Activated CD4-positive, alpha-beta memory T cell treated with anti-CD3 and anti-CD28 coated beads, Interleukin-2, amount 10 ng/mL, durations not matched to agents 7 days and 5 days (primary cell): Measurements from ENCODE around the gene LRP1B. TPM values are rescaled to one million over a fixed set of nuclear protein-coding genes. Genes with fewer than 3 reads are reported as not detected.

Source experiments
- CTCF ChIA-PET: fragments of 350-600 bp; sonication (Branson Sonifier 250); formaldehyde crosslinking; loops from one replicate; lab custom pipeline; 2021; ENCODE audit warnings: antibody characterized with exemption, inconsistent platforms; lab: Charles Lee
- POLR2A ChIA-PET: fragments of 350-600 bp; sonication (Branson Sonifier 250); formaldehyde crosslinking; loops from one replicate; lab custom pipeline; 2021; ENCODE audit warnings: antibody characterized with exemption; lab: Charles Lee
- DNase-seq: peaks from one replicate; pipeline ENCODE4 v3.0.0-alpha.2; 2020
- H3K27ac Mint-ChIP-seq: one replicate; pipeline ENCODE4 v1.8.0; 2021; ENCODE audit warnings: mild to moderate bottlenecking, mixed read lengths
- H3K27me3 Mint-ChIP-seq: one replicate; pipeline ENCODE4 v1.8.0; 2021; ENCODE audit warnings: mixed read lengths
- H3K36me3 Mint-ChIP-seq: one replicate; pipeline ENCODE4 v1.8.0; 2021; ENCODE audit warnings: low read depth, mixed read lengths
- H3K4me1 Mint-ChIP-seq: one replicate; pipeline ENCODE4 v1.8.0; 2021; ENCODE audit warnings: mixed read lengths
- H3K4me3 Mint-ChIP-seq: one replicate; pipeline ENCODE4 v1.8.0; 2021; ENCODE audit warnings: mild to moderate bottlenecking, mixed read lengths
- H3K9me3 Mint-ChIP-seq: one replicate; pipeline ENCODE4 v1.8.0; 2021; ENCODE audit warnings: mixed read lengths
- total RNA-seq, 2 experiments: library from RNA; stranded (reverse); gene quantifications; one replicate each; pipeline ENCODE4 v1.2.3, GENCODE V29; 2021

LRP1B gene
- total RNA-seq, 2 experiments from 2014 or later: not detected

- H3K27me3 Mint-ChIP-seq: no peaks in the 10 kb centered on the region
- no peaks in the 10 kb centered on the region for H3K36me3 Mint-ChIP-seq
Measured at GRCh38 chr2:140775411-140775810, 1355.4 kb downstream of the LRP1B start.

GRCh38 chr2:140770645-140771044 is 1360.2 kb downstream of the LRP1B start:
- no peaks in the 10 kb centered on the region for H3K27me3 Mint-ChIP-seq
- no peaks in the 10 kb centered on the region for H3K36me3 Mint-ChIP-seq
- H3K4me1 Mint-ChIP-seq: no peaks in the 10 kb centered on the region
- CTCF ChIA-PET: no interaction called here
- H3K4me3 Mint-ChIP-seq: no peak overlapping the region
- peaks cover 3% of the 10 kb centered on the region for H3K9me3 Mint-ChIP-seq
- POLR2A ChIA-PET: no interaction called here
- no peak for DNase-seq
- H3K27ac Mint-ChIP-seq: no peak overlapping the region

More at GRCh38 chr2:140775411-140775810, 1355.4 kb downstream of the LRP1B start:
- DNase-seq: no peak
- Mint-ChIP-seq H3K4me1 (no peaks in the 10 kb centered on the region), H3K9me3 (peaks cover 6% of the 10 kb centered on the region), H3K27ac (no peak overlapping the region), H3K4me3 (no peak overlapping the region)
- ChIA-PET CTCF (no interaction called here), POLR2A (no interaction called here)

GRCh38 chr2:140761807-140762206 is 1369.0 kb downstream of the LRP1B start:
- H3K27me3 Mint-ChIP-seq: no peaks in the 10 kb centered on the region
- DNase-seq: no peak
- no peak overlapping the region for H3K27ac Mint-ChIP-seq
- ChIA-PET CTCF (no interaction called here), POLR2A (no interaction called here)
- H3K36me3 Mint-ChIP-seq: no peaks in the 10 kb centered on the region
- no peaks in the 10 kb centered on the region for H3K4me1 Mint-ChIP-seq
- H3K4me3 Mint-ChIP-seq: no peak overlapping the region
- no peaks in the 10 kb centered on the region for H3K9me3 Mint-ChIP-seq

DNA sequence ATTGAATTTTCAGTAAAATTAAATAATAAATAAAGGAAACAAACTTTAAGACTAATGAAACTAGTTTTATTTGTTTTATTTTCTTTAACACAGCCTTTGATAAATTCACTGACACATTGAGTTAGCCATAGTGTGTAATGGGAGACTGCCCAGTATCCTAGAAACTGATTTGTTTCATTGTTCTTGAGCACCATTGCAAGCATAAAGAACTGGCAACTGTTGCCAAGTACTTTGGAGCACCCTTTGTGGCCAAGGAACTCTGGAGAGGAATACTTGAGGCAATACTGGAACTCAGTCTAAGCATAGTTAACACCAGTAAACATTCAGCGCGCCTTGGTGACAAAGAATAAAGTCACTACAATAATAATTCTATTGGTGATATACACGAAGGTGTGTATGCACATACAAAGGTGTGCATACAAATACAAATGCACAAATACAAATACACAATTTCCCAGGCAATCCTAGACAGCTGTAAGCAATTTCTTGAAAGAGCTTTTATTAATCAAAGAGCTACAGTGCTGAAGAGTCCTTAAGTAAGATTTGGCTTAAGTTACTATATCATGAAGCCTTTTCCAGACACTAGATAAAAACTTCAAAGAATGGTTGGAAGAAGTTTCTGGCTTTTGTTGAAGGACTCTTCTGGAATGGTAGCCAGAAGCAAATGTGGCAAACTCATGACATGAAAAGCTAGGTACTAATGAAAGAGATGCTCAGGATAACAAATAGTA is 1371.2 kb downstream of the LRP1B start:
- no peaks in the 10 kb centered on the region for H3K36me3 Mint-ChIP-seq
- CTCF ChIA-PET: no interaction called here
- H3K4me3 Mint-ChIP-seq: no peak overlapping the region
- no peak overlapping the region for H3K27ac Mint-ChIP-seq
- POLR2A ChIA-PET: no interaction called here
- no peaks in the 10 kb centered on the region for H3K27me3 Mint-ChIP-seq
- no peaks in the 10 kb centered on the region for H3K4me1 Mint-ChIP-seq
- no peaks in the 10 kb centered on the region for H3K9me3 Mint-ChIP-seq
- DNase-seq: no peak

DNA sequence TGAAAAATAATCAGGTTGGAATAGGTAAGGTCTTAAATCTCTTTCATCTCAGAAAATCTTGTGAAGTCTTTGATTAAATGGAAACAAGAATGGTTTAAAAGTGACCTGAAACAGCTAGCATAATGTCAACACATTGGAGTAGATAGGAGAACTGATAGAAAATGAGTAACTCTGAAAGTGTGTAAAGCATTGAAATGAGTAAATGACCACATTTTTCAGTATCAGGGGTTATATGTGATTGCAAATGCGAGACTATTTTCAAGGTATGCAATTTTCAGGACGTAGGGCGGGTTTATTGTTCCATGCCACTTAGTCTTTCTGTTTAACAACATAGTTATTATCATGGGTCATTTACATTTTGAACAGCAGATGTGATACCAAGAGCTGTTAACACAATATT is 1383.2 kb downstream of the LRP1B start:
- CTCF ChIA-PET: no interaction called here
- Mint-ChIP-seq H3K27me3 (no peaks in the 10 kb centered on the region), H3K4me3 (no peak overlapping the region), H3K9me3 (no peaks in the 10 kb centered on the region), H3K4me1 (no peaks in the 10 kb centered on the region), H3K27ac (no peak overlapping the region), H3K36me3 (no peaks in the 10 kb centered on the region)
- DNase-seq: no peak
- POLR2A ChIA-PET: no interaction called here

GRCh38 chr2:140747090-140747489 is 1383.7 kb downstream of the LRP1B start:
- ChIA-PET CTCF (no interaction called here), POLR2A (no interaction called here)

DNA sequence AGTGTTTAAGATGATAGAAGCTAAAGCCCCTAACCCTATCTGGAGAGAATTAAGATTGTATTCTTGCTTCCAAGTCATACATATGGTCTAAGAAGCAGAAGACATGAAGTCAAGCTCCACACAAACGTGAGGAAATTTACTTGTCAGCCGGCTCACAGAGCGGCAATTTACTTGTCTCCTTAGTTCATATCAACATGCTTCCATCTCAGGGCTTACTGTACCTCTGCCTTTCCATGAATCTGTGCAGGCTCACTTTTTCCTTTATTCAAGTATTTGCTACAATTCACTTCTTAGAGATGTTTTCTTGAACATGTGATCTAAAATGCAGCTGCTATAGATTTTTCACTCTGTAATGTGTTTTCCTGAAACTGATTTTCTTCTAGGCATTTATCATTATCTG is 1386.4 kb downstream of the LRP1B start:
- ChIA-PET POLR2A (no interaction called here), CTCF (no interaction called here)
- Mint-ChIP-seq H3K27me3 (no peaks in the 10 kb centered on the region), H3K36me3 (no peaks in the 10 kb centered on the region), H3K4me1 (no peaks in the 10 kb centered on the region), H3K4me3 (no peak overlapping the region), H3K9me3 (peaks cover 4% of the 10 kb centered on the region), H3K27ac (no peak overlapping the region)
- DNase-seq: no peak

More at GRCh38 chr2:140747090-140747489, 1383.7 kb downstream of the LRP1B start:
- H3K36me3 Mint-ChIP-seq: no peaks in the 10 kb centered on the region
- DNase-seq: no peak
- H3K27ac Mint-ChIP-seq: no peak overlapping the region
- no peaks in the 10 kb centered on the region for H3K9me3 Mint-ChIP-seq
- no peaks in the 10 kb centered on the region for H3K4me1 Mint-ChIP-seq
- H3K27me3 Mint-ChIP-seq: no peaks in the 10 kb centered on the region
- H3K4me3 Mint-ChIP-seq: no peak overlapping the region

- Mint-ChIP-seq H3K4me1 (no peaks in the 10 kb centered on the region), H3K9me3 (peaks cover 37% of the 10 kb centered on the region), H3K27ac (no peak overlapping the region), H3K36me3 (no peaks in the 10 kb centered on the region), H3K27me3 (no peaks in the 10 kb centered on the region), H3K4me3 (no peak overlapping the region)
- no peak for DNase-seq
- ChIA-PET CTCF (no interaction called here), POLR2A (no interaction called here)
Measured at GRCh38 chr2:140737006-140737405, 1393.8 kb downstream of the LRP1B start.

GRCh38 chr2:140734992-140735391 is 1395.8 kb downstream of the LRP1B start:
- Mint-ChIP-seq H3K4me1 (no peaks in the 10 kb centered on the region), H3K27me3 (no peaks in the 10 kb centered on the region), H3K36me3 (no peaks in the 10 kb centered on the region), H3K9me3 (peaks cover 33% of the 10 kb centered on the region), H3K27ac (no peak overlapping the region), H3K4me3 (no peak overlapping the region)
- ChIA-PET CTCF (no interaction called here), POLR2A (no interaction called here)
- no peak for DNase-seq

DNA sequence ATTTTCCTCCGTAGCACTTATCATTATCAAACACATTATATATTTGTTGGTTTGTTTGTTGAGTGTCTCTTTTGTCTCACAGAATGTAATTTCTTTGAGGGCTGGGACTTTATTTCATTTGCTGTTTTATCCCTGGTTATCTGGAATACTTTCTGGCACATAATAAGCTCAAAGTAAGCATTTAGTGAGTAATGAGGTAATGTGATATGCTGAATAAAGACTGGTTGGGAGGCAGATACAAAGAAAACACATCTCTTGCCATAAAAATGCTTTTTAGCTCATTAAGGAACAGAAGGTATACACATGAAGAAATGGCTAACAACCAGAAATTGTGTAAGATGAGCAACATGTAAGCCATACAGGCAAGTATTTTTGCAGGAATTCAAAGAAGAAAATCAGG is 1411.8 kb downstream of the LRP1B start:
- no peaks in the 10 kb centered on the region for H3K4me1 Mint-ChIP-seq
- peaks cover 9% of the 10 kb centered on the region for H3K9me3 Mint-ChIP-seq
- no peak overlapping the region for H3K27ac Mint-ChIP-seq
- DNase-seq: no peak
- no peaks in the 10 kb centered on the region for H3K27me3 Mint-ChIP-seq
- no peak overlapping the region for H3K4me3 Mint-ChIP-seq
- no peaks in the 10 kb centered on the region for H3K36me3 Mint-ChIP-seq
- ChIA-PET POLR2A (no interaction called here), CTCF (no interaction called here)

DNA sequence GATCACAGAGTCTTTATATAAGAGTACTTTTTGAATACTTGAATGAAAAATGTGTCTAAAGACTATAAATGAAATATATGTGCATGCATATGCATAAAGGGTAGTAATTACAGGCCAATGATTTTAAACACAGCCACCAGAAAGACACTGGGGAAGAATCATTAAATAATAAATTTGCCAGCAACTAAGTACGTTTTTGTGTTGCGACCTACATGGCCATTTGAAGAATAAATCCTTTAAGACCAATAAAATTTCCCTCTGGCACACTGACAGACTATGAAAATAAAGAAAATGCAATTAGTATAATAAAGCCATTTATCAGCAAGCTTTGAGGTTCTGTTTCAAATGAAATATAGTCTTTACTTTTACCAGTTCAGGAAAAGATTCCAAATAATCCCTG is 1413.3 kb downstream of the LRP1B start:
- ChIA-PET POLR2A (no interaction called here), CTCF (no interaction called here)
- Mint-ChIP-seq H3K27ac (no peak overlapping the region), H3K4me3 (no peak overlapping the region), H3K4me1 (no peaks in the 10 kb centered on the region), H3K27me3 (no peaks in the 10 kb centered on the region), H3K9me3 (peaks cover 9% of the 10 kb centered on the region), H3K36me3 (no peaks in the 10 kb centered on the region)
- DNase-seq: no peak

GRCh38 chr2:140714586-140714985 is 1416.2 kb downstream of the LRP1B start:
- Mint-ChIP-seq H3K27ac (no peak overlapping the region), H3K36me3 (no peaks in the 10 kb centered on the region), H3K4me3 (no peak overlapping the region), H3K4me1 (no peaks in the 10 kb centered on the region), H3K9me3 (peaks cover 5% of the 10 kb centered on the region), H3K27me3 (no peaks in the 10 kb centered on the region)
- ChIA-PET CTCF (no interaction called here), POLR2A (interaction anchor here (0.6 kb wide), 1 partner anchor 440 kb away, joined by 3 read pairs; no protein-coding TSS in a partner anchor)
- DNase-seq: no peak

- H3K4me1 Mint-ChIP-seq: no peaks in the 10 kb centered on the region
- CTCF ChIA-PET: no interaction called here
- no peak for DNase-seq
- POLR2A ChIA-PET: no interaction called here
- peaks cover 2% of the 10 kb centered on the region for H3K9me3 Mint-ChIP-seq
- no peaks in the 10 kb centered on the region for H3K36me3 Mint-ChIP-seq
- no peaks in the 10 kb centered on the region for H3K27me3 Mint-ChIP-seq
- no peak overlapping the region for H3K4me3 Mint-ChIP-seq
- no peak overlapping the region for H3K27ac Mint-ChIP-seq
Measured at GRCh38 chr2:140711867-140712266, 1418.9 kb downstream of the LRP1B start.

DNA sequence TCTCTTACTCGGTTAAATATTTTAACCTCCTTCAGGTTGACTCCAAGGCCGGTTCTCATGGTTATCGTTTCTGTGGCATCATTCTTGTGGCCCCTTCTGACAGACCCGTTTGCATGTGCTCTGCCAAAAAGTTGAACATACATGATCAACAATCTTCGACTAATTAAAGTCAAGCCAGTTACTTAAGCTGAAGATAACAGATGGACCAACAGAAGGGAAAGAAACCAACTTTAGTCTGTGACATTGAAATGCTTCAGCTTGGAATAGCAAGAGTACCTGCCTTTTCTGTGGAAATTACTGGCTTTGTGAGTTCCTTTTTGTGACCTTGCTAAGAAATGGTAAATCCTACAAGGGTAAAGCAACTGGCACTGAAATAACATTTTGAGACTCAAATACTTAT is 1429.1 kb downstream of the LRP1B start:
- H3K27ac Mint-ChIP-seq: no peak overlapping the region
- no peak overlapping the region for H3K4me3 Mint-ChIP-seq
- ChIA-PET CTCF (no interaction called here), POLR2A (no interaction called here)
- H3K4me1 Mint-ChIP-seq: no peaks in the 10 kb centered on the region
- peaks cover 3% of the 10 kb centered on the region for H3K9me3 Mint-ChIP-seq
- no peak for DNase-seq
- H3K36me3 Mint-ChIP-seq: no peaks in the 10 kb centered on the region
- no peaks in the 10 kb centered on the region for H3K27me3 Mint-ChIP-seq
